ENCODE data around the gene IGIP. TPM values are rescaled to one million over a fixed set of nuclear protein-coding genes. Genes with fewer than 3 reads are reported as not detected.
A peak's percentile ranks its signal among the peaks of the same experiment; 100 is the strongest.

The IGIP gene
- total and polyA plus RNA-seq, 2 of the 8 experiments (the other 6 are each of a cell fraction or from before 2014, with no cell fraction given) = 0.32 to 0.69 TPM

GRCh38 chr5:140159014-140159927 lies 33.5 kb downstream of the IGIP start:
- no peak overlapping the region for H3K14ac ChIP-seq (ENCODE audit: insufficient read length)
- no peak overlapping the region for H4K91ac ChIP-seq (replicated peaks; ENCODE audit: insufficient read length, low read length)
- H3K79me2 ChIP-seq (ENCODE audit: control insufficient read depth in 1 of 2, insufficient read depth in 2 of 2, low read length in 2 of 2) = no peaks in the 10 kb centered on the region
- H3K4ac ChIP-seq (replicated peaks; ENCODE audit: insufficient read length, low read depth, low read length) = no peak overlapping the region
- no peak overlapping the region for H2BK120ac ChIP-seq (replicated peaks; ENCODE audit: low read depth, low read length)
- H3K9ac ChIP-seq (replicated peaks in 1 of 4; ENCODE audit: extremely low read depth in 1 of 4, low read depth in 3 of 4, low read length in 3 of 4) = no peak overlapping the region
- H2BK12ac ChIP-seq (ENCODE audit: low read depth, low read length) = no peak overlapping the region
- H3K9me3 ChIP-seq (ENCODE audit: insufficient read depth in 2 of 2, low read depth in 1 of 2, low read length in 1 of 2) = no peaks in the 10 kb centered on the region
- H4K8ac ChIP-seq (ENCODE audit: extremely low read depth, insufficient read depth, low read length) = no peak overlapping the region
- H2BK15ac ChIP-seq (ENCODE audit: low read length) = no peak overlapping the region
- H3K79me1 ChIP-seq (ENCODE audit: low read depth, low read length) = no peaks in the 10 kb centered on the region
- no peak overlapping the region for H2BK20ac ChIP-seq (ENCODE audit: low read length)
- POLR2A ChIA-PET (ENCODE audit: partially characterized antibody) = interaction anchor here (1.1 kb wide), 1 partner anchor 255 kb away, joined by 3 read pairs; no protein-coding TSS in a partner anchor
- H2BK5ac ChIP-seq (ENCODE audit: low read depth, low read length) = no peak overlapping the region
- no peak overlapping the region for H3K4me2 ChIP-seq (ENCODE audit: insufficient read depth in 1 of 2, low read depth in 2 of 2, low read length in 2 of 2)
- no peaks in the 10 kb centered on the region for H4K20me1 ChIP-seq (replicated peaks in 1 of 2; ENCODE audit: control insufficient read depth in 1 of 2, insufficient read depth in 2 of 2, low read length in 2 of 2)
- H2AK5ac ChIP-seq (ENCODE audit: low read depth, low read length) = no peak overlapping the region
- no peak overlapping the region for H3K4me3 ChIP-seq (ENCODE audit: extremely low read depth in 1 of 4, insufficient read depth in 2 of 4, low read depth in 3 of 4, low read length in 4 of 4)
- H3K27ac ChIP-seq (ENCODE audit: low read depth, low read length) = no peak overlapping the region
- DNase-seq (ENCODE audit: low read depth in 1 of 2, low spot score in 2 of 2) = no peak
- no peaks in the 10 kb centered on the region for H3K36me3 ChIP-seq (ENCODE audit: control insufficient read depth in 2 of 4, insufficient read depth in 4 of 4, low read length in 3 of 4)
- no peak overlapping the region for H3K56ac ChIP-seq (replicated peaks; ENCODE audit: insufficient read length, low read depth, low read length)
- 85% methylated on average over 7 of the region's 7 CpGs; no CpG with 5 or more reads in 1 of the 2 experiments for WGBS, 2 experiments (ENCODE audit: extremely low coverage in 1 of 2, insufficient coverage in 1 of 2, insufficient read length in 1 of 2, insufficient replicate concordance in 2 of 2, low coverage in 1 of 2, low lambda C conversion rate in 2 of 2, missing lambda C conversion rate in 1 of 2)
- no peak overlapping the region for H4K5ac ChIP-seq (ENCODE audit: insufficient read length, low read depth, low read length)
- peaks cover 0 to 4% (median 2%) of the 10 kb centered on the region in 4 experiments; a peak in 3 of 7 replicates for H3K27me3 ChIP-seq (replicated peaks in 1 of 4; ENCODE audit: control insufficient read depth in 3 of 4, extremely low read depth in 1 of 4, insufficient read depth in 3 of 4, low read length in 3 of 4)
- H3K18ac ChIP-seq (ENCODE audit: extremely low read depth, low read length) = no peak overlapping the region
- FAIRE-seq = no peak
- CTCF ChIA-PET (ENCODE audit: partially characterized antibody) = interaction anchor here (0.6 to 10.1 kb wide), 8 partner anchors 10 to 115 kb away, joined by 3 to 118 read pairs (median 6); partner anchors contain the start of gene NRG2
- peaks cover 3% of the 10 kb centered on the region; the same call in 1 of the 2 replicates for H3K23me2 ChIP-seq (ENCODE audit: low read depth, low read length)
- no peak for TF ChIP-seq MAFK (IDR thresholded peaks at IDR 0.05; ENCODE audit: low read depth, low read length)
- peaks cover 0 to under 1% (median 0%) of the 10 kb centered on the region in 4 experiments; a peak in 2 of 7 replicates for H3K4me1 ChIP-seq (replicated peaks in 1 of 4; ENCODE audit: control insufficient read depth in 3 of 4, insufficient read depth in 4 of 4, low read length in 3 of 4)
- no peak overlapping the region for H3K23ac ChIP-seq (ENCODE audit: insufficient read length)
- 0 out of 2 replicates have a peak overlapping the region, but pooled peaks have one; percentile 11 for H2AFZ ChIP-seq (ENCODE audit: low read length)

Data from H1 (cell line).